Esophagus muscularis mucosa (tissue), 4 donors: ENCODE results near the gene RPRD1A. TPM values are rescaled to one million over a fixed set of nuclear protein-coding genes. Genes with fewer than 3 reads are reported as not detected.
"Not testable (repeated sequence)": the region's sequence is repeated elsewhere in the genome, so short reads cannot be mapped to it uniquely, and the experiment has no call there.

Experiments used
- DNase-seq: peaks from one replicate; pipeline ENCODE4 v3.0.0-alpha.2; 2017; ENCODE audit errors: extremely low spot score
- H3K27ac ChIP-seq, 4 donors: fragments of 200-600 bp; sonication (generic); replicated peaks in 1 of 4; 1 replicate in 3 of 4; 2 replicates in 1 of 4; pipeline ENCODE4 v1.5.1; 2016 to 2019; ENCODE audit warnings: mild to moderate bottlenecking in 1 of 4
- H3K27me3 ChIP-seq, 4 donors: fragments of 200-600 bp; sonication (generic); one replicate each; pipeline versions ENCODE4 v1.5.1 to v1.6.0; 2016 to 2019
- H3K36me3 ChIP-seq, 4 donors: fragments of 200-600 bp; sonication (generic); one replicate each; pipeline ENCODE4 v1.5.1; 2016 to 2019
- H3K4me1 ChIP-seq, 4 donors: fragments of 200-600 bp; sonication (generic); one replicate each; pipeline ENCODE4 v1.5.1; 2016 to 2019
- H3K4me3 ChIP-seq, 4 donors: fragments of 200-600 bp; sonication (generic); 1 replicate in 2 of 4; 2 replicates in 2 of 4; pipeline ENCODE4 v1.5.1; 2016 to 2019; ENCODE audit warnings: mild to moderate bottlenecking in 4 of 4, moderate library complexity in 1 of 4
- H3K9me3 ChIP-seq, 4 donors: fragments of 200-600 bp; sonication (generic); 1 replicate in 3 of 4; 2 replicates in 1 of 4; pipeline ENCODE4 v1.5.1; 2016 to 2019
- CTCF ChIP-seq, 3 experiments: fragments of 200-600 bp in 2 of 3; fragments of 450-650 bp in 1 of 3; sonication (generic) in 2 of 3; IDR thresholded peaks; one replicate each; pipeline ENCODE4 v1.5.1; 2017 to 2019; ENCODE audit warnings: antibody characterized with exemption in 3 of 3, mild to moderate bottlenecking in 2 of 3, moderate library complexity in 1 of 3
- EP300 ChIP-seq: sonication (generic); formaldehyde crosslinking; IDR thresholded peaks from one replicate; pipeline ENCODE4 v1.6.1; 2017; ENCODE audit warnings: antibody characterized with exemption
- POLR2A ChIP-seq: fragments of 450-650 bp; IDR thresholded peaks from one replicate; pipeline ENCODE4 v1.6.1; 2017; ENCODE audit warnings: antibody characterized with exemption, moderate library complexity, mild to moderate bottlenecking, low read depth
- POLR2AphosphoS5 ChIP-seq, 2 donors: sonication (generic); formaldehyde crosslinking; IDR thresholded peaks; one replicate each; pipeline ENCODE4 v1.6.1; 2017; ENCODE audit warnings: antibody characterized with exemption in 2 of 2
- WGBS: methylation state at CpG from one replicate; pipeline ENCODE4 v1.1.5; 2018; 5-methylcytosine and 5-hydroxymethylcytosine counted together
- intact Hi-C: fragments of 100-400 bp; cut with DNase I; formaldehyde crosslinking; loops from one replicate; pipeline ENCODE4 v1.15.1; 2023
- total RNA-seq, 4 donors: library from RNA; depleted of rRNA; stranded (reverse); fragments of >200 nt; gene quantifications; one replicate each; pipeline versions ENCODE4 v1.1.0 to v1.2.1, GENCODE V29; 2016

The RPRD1A gene
- total RNA-seq, 4 donors from 2014 or later, result 62.9 to 86.8 (median 77.2) TPM

GRCh38 chr18:35969676-35970075 is 97.7 kb downstream of the RPRD1A start:
- H3K9me3 ChIP-seq, result no peaks in the 10 kb centered on the region
- peaks cover 0 to 1% (median 0%) of the 10 kb centered on the region in 4 donors for H3K36me3 ChIP-seq
- no peak overlapping the region for H3K4me3 ChIP-seq
- intact Hi-C loops, result loop anchor here (5.0 kb wide), 1 partner anchor 98 kb away; the partner anchor contains the start of gene RPRD1A
- no peak for DNase-seq
- peaks cover 12 to 27% (median 26%) of the 10 kb centered on the region in 4 donors for H3K4me1 ChIP-seq
- H3K27ac ChIP-seq, result no peak overlapping the region
- TF ChIP-seq CTCF (IDR thresholded peaks at IDR 0.05) (no peak), EP300 (no peak), POLR2A (no peak), POLR2AphosphoS5 (IDR thresholded peaks at IDR 0.05) (no peak)
- H3K27me3 ChIP-seq, result no peaks in the 10 kb centered on the region

- 82% methylated on average over 9 of the region's 9 CpGs for WGBS
- Histone ChIP-seq H3K4me3 (no peak overlapping the region), H3K36me3 (no peaks in the 10 kb centered on the region), H3K9me3 (no peaks in the 10 kb centered on the region), H3K27me3 (no peaks in the 10 kb centered on the region), H3K4me1 (peaks cover 4 to 15% (median 13%) of the 10 kb centered on the region in 4 donors), H3K27ac (no peak overlapping the region)
- DNase-seq, result no peak
- intact Hi-C loops, result no loop called here
- TF ChIP-seq EP300 (no peak), CTCF (IDR thresholded peaks at IDR 0.05) (no peak), POLR2AphosphoS5 (IDR thresholded peaks at IDR 0.05) (no peak), POLR2A (no peak)
Measured at GRCh38 chr18:35968278-35968880, 99.0 kb downstream of the RPRD1A start.

GRCh38 chr18:35967866-35968265 is 99.5 kb downstream of the RPRD1A start:
- H3K4me3 ChIP-seq, H3K27ac ChIP-seq, H3K9me3 ChIP-seq, DNase-seq, H3K27me3 ChIP-seq, H3K4me1 ChIP-seq, H3K36me3 ChIP-seq, intact Hi-C loops: not testable (repeated sequence)
- 86% methylated on average over 4 of the region's 4 CpGs for WGBS

- Histone ChIP-seq H3K27ac (no peak overlapping the region), H3K9me3 (peaks cover 0 to 9% (median 0%) of the 10 kb centered on the region in 4 donors), H3K27me3 (no peaks in the 10 kb centered on the region), H3K4me3 (no peak overlapping the region), H3K36me3 (no peaks in the 10 kb centered on the region), H3K4me1 (no peaks in the 10 kb centered on the region)
- DNase-seq, result no peak
- intact Hi-C loops, result no loop called here
- no peak for TF ChIP-seq POLR2AphosphoS5 (IDR thresholded peaks at IDR 0.05)
- TF ChIP-seq POLR2A, result no peak
- no peak for TF ChIP-seq EP300
- TF ChIP-seq CTCF (IDR thresholded peaks at IDR 0.05), result no peak
Measured at GRCh38 chr18:35964319-35964718, 103.0 kb downstream of the RPRD1A start.

GRCh38 chr18:35962320-35962719 is 105.0 kb downstream of the RPRD1A start:
- Histone ChIP-seq H3K27ac (no peak overlapping the region), H3K4me1 (no peaks in the 10 kb centered on the region), H3K9me3 (peaks cover 0 to 10% (median 0%) of the 10 kb centered on the region in 4 donors), H3K27me3 (no peaks in the 10 kb centered on the region), H3K36me3 (no peaks in the 10 kb centered on the region), H3K4me3 (no peak overlapping the region)
- 88% methylated on average over 2 of the region's 2 CpGs for WGBS
- intact Hi-C loops, result no loop called here
- DNase-seq, result no peak
- TF ChIP-seq EP300, result no peak
- no peak for TF ChIP-seq POLR2AphosphoS5 (IDR thresholded peaks at IDR 0.05)
- no peak for TF ChIP-seq POLR2A
- TF ChIP-seq CTCF (IDR thresholded peaks at IDR 0.05), result no peak
